Endothelial cell of umbilical vein (primary cell): ENCODE measurements around the gene PHF12. TPM values are rescaled to one million over a fixed set of nuclear protein-coding genes. Genes with fewer than 3 reads are reported as not detected.

Experiments used
- BruUV-seq: library from RNA; stranded (reverse); fragments of 400-500 nt; replicated peaks from 2 replicates; lab custom pipeline; 2021; lab: Mats Ljungman, UMichigan
- CTCF ChIA-PET: fragments of 300-600, 350-600 bp; sonication (Branson Sonifier 250); formaldehyde crosslinking; loops from one replicate; lab custom pipeline; 2021; ENCODE audit warnings: antibody characterized with exemption, inconsistent platforms; lab: Charles Lee
- POLR2A ChIA-PET: fragments of 300-600, 350-600 bp; sonication (Branson Sonifier 250); formaldehyde crosslinking; loops from one replicate; lab custom pipeline; 2021; ENCODE audit warnings: antibody characterized with exemption, inconsistent platforms; lab: Charles Lee
- DNase-seq: peaks from one replicate; pipeline ENCODE4 v3.0.0-alpha.2; 2011; ENCODE audit warnings: low read depth, low spot score
- FAIRE-seq: peaks from 2 replicates; lab custom pipeline; 2011; peaks lifted over from hg19 to GRCh38; lab: Jason Lieb, UNC
- H2AFZ ChIP-seq: 2 replicates; pipeline ENCODE4 v1.6.0; 2012; ENCODE audit warnings: low read depth, low read length, control low read depth, inconsistent platforms
- H3K27ac ChIP-seq: 2 replicates; pipeline ENCODE4 v1.5.1; 2011; ENCODE audit warnings: low read depth, mild to moderate bottlenecking, control low read depth, low read length, moderate library complexity; ENCODE audit not compliant: insufficient read depth
- H3K27me3 ChIP-seq, 2 experiments: 2 replicates each; pipeline versions ENCODE4 v1.6.0 to v1.6.1; 2011; ENCODE audit warnings: low read length in 2 of 2, mixed read lengths in 1 of 2; ENCODE audit not compliant: control insufficient read depth in 2 of 2, insufficient read depth in 2 of 2
- H3K36me3 ChIP-seq, 2 experiments: 2 replicates in 1 of 2; 3 replicates in 1 of 2; pipeline ENCODE4 v1.5.1; 2011; ENCODE audit warnings: low read length in 2 of 2, mild to moderate bottlenecking in 1 of 2, moderate library complexity in 1 of 2; ENCODE audit not compliant: control insufficient read depth in 2 of 2, insufficient read depth in 2 of 2; ENCODE audit errors: extremely low read depth in 1 of 2
- H3K4me1 ChIP-seq: 3 replicates; pipeline ENCODE4 v1.5.1; 2011; ENCODE audit warnings: mild to moderate bottlenecking, low read length; ENCODE audit not compliant: control insufficient read depth, insufficient read depth; ENCODE audit errors: extremely low read depth
- H3K4me2 ChIP-seq: 2 replicates; pipeline ENCODE4 v1.6.1; 2011; ENCODE audit warnings: low read length, control low read depth, mixed read lengths; ENCODE audit not compliant: insufficient read depth
- H3K4me3 ChIP-seq, 3 experiments: fragments of 200-600 bp in 1 of 3; sonication (generic), shearing (Covaris generic) in 1 of 3; replicated peaks in 1 of 3; 2 replicates each; pipeline ENCODE4 v1.5.1; 2011 to 2016; ENCODE audit warnings: control low read depth in 3 of 3, low read length in 3 of 3, mild to moderate bottlenecking in 2 of 3, inconsistent platforms in 1 of 3, low read depth in 1 of 3, moderate library complexity in 1 of 3; ENCODE audit not compliant: insufficient read depth in 1 of 3
- H3K79me2 ChIP-seq: 2 replicates; pipeline ENCODE4 v1.6.0; 2012; ENCODE audit warnings: low read length, inconsistent platforms; ENCODE audit not compliant: control insufficient read depth, insufficient read depth
- H3K9ac ChIP-seq: replicated peaks from 2 replicates; pipeline ENCODE3; 2011; ENCODE audit warnings: low read length, control low read depth; ENCODE audit not compliant: insufficient read depth; ENCODE audit errors: extremely low read depth
- H3K9me1 ChIP-seq: replicated peaks from 3 replicates; pipeline ENCODE4 v1.6.0; 2011; ENCODE audit warnings: mild to moderate bottlenecking, low read length; ENCODE audit not compliant: control insufficient read depth, insufficient read depth; ENCODE audit errors: extremely low read depth
- H3K9me3 ChIP-seq: replicated peaks from 2 replicates; pipeline ENCODE4 v1.5.1; 2012; ENCODE audit warnings: low read length, inconsistent platforms; ENCODE audit not compliant: control insufficient read depth, insufficient read depth
- H4K20me1 ChIP-seq: replicated peaks from 2 replicates; pipeline ENCODE3; 2011; ENCODE audit warnings: mild to moderate bottlenecking, low read length; ENCODE audit not compliant: control insufficient read depth, insufficient read depth; ENCODE audit errors: extremely low read depth
- CTCF ChIP-seq, 2 donors: IDR thresholded peaks; 1 replicate in 1 of 2; 2 replicates in 1 of 2; pipeline ENCODE4 v1.5.1; 2011; ENCODE audit warnings: low read length in 2 of 2, mild to moderate bottlenecking in 2 of 2, moderate library complexity in 2 of 2, control low read depth in 1 of 2, inconsistent platforms in 1 of 2, low read depth in 1 of 2; ENCODE audit not compliant: insufficient read depth in 1 of 2; ENCODE audit errors: extremely low read depth in 1 of 2
- EZH2 ChIP-seq: IDR thresholded peaks from 2 replicates; pipeline ENCODE4 v1.6.1; 2012; ENCODE audit warnings: borderline replicate concordance, low read depth, mild to moderate bottlenecking, moderate library complexity, low read length, inconsistent platforms; ENCODE audit not compliant: severe bottlenecking
- FOS ChIP-seq: IDR thresholded peaks from 2 replicates; pipeline ENCODE4 v1.6.1; 2011; ENCODE audit warnings: mild to moderate bottlenecking, low read length, moderate library complexity, borderline replicate concordance; ENCODE audit not compliant: insufficient read depth
- GATA2 ChIP-seq: IDR thresholded peaks from 2 replicates; pipeline ENCODE4 v1.7.0; 2011; ENCODE audit warnings: low read depth, mild to moderate bottlenecking, moderate library complexity, mixed read lengths, low read length; ENCODE audit not compliant: insufficient read length, insufficient read depth
- JUN ChIP-seq: IDR thresholded peaks from 2 replicates; pipeline ENCODE4 v1.6.1; 2011; ENCODE audit warnings: borderline replicate concordance, low read depth; ENCODE audit not compliant: insufficient read length, insufficient read depth
- MYC ChIP-seq: IDR thresholded peaks from one replicate; pipeline ENCODE4 v1.6.1; 2011; ENCODE audit warnings: mild to moderate bottlenecking, low read depth, low read length
- POLR2A ChIP-seq: IDR thresholded peaks from 2 replicates; pipeline ENCODE4 v1.6.1; 2012; ENCODE audit warnings: low read depth, mild to moderate bottlenecking, control low read depth, low read length
- POLR2AphosphoS5 ChIP-seq: IDR thresholded peaks from 2 replicates; pipeline ENCODE4 v1.6.1; 2012; ENCODE audit warnings: low read depth, mild to moderate bottlenecking, control low read depth, low read length, moderate library complexity; ENCODE audit not compliant: insufficient read depth
- dilution Hi-C: fragments of 300-500 bp; cut with MboI; formaldehyde crosslinking; loops from one replicate; pipeline ENCODE4 v1.15.0; 2019; ENCODE audit warnings: low sequenced_read_pairs; ENCODE audit not compliant: extremely low pct_ligation_motif_present
- intact Hi-C: fragments of 100-400 bp; cut with micrococcal nuclease; formaldehyde crosslinking; loops from one replicate; pipeline ENCODE4 v1.10.0; 2022
- polyA plus RNA-seq, 4 experiments: library from polyadenylated mRNA; depleted of rRNA in 3 of 4; stranded (reverse) in 3 of 4; unstranded in 1 of 4; fragments of >200 nt; gene quantifications; 2 replicates each; pipeline versions ENCODE4 v1.2.1 to v1.2.3, GENCODE V29; 2011 to 2012; ENCODE audit warnings: missing spikeins in 1 of 4
- total RNA-seq: library from RNA; stranded (reverse); gene quantifications from 2 replicates; pipeline ENCODE4 v1.2.3, GENCODE V29; 2021
- TF ChIP-seq, protein P1 (sequence below): IDR thresholded peaks from 2 replicates; pipeline ENCODE4 v1.6.1; 2011; ENCODE audit not compliant: insufficient read depth, insufficient read length

Gene PHF12
- total and polyA plus RNA-seq, 2 donors (not counting 3 experiments of a cell fraction or from before 2014, with no cell fraction given) = 26.6 to 44.2 TPM

GRCh38 chr17:28865946-28866752 lies 85.2 kb downstream of the PHF12 start:
- peak overlapping the region; percentile 61 for H2AFZ ChIP-seq

More at GRCh38 chr17:28865946-28866752, 85.2 kb downstream of the PHF12 start:
- Histone ChIP-seq H3K4me3 (no peak overlapping the region), H3K27me3 (no peaks in the 10 kb centered on the region), H3K4me1 (peaks cover 13% of the 10 kb centered on the region), H3K9me1 (no peaks in the 10 kb centered on the region), H4K20me1 (no peaks in the 10 kb centered on the region), H3K9ac (peak overlapping the region; percentile 44), H3K27ac (peak overlapping the region; percentile 85), H3K9me3 (no peaks in the 10 kb centered on the region), H3K79me2 (no peaks in the 10 kb centered on the region), H3K36me3 (peaks cover 0 to 2% of the 10 kb centered on the region in 2 experiments), H3K4me2 (peak overlapping the region; percentile 25)
- no TSS peak for BruUV-seq
- dilution Hi-C loops = no loop called here
- ChIA-PET CTCF (interaction anchor here (0.6 to 1.8 kb wide), 12 partner anchors 8 to 139 kb away, joined by 3 to 11 read pairs (median 4); partner anchors contain the start of gene FLOT2), POLR2A (no interaction called here)
- DNase-seq (peak; percentile 71), FAIRE-seq (peak; percentile 91)
- intact Hi-C loops = no loop called here
- TF ChIP-seq JUN (peak; percentile 60), FOS (peak; percentile 86), CTCF (IDR thresholded peaks at IDR 0.05; ENCODE audit: extremely low read depth in 1 of 2, insufficient read depth in 1 of 2, low read depth in 1 of 2, low read length in 2 of 2) (no peak), POLR2A (no peak), MYC (no peak), EZH2 (no peak), GATA2 (no peak), POLR2AphosphoS5 (peak; percentile 39)
- TF ChIP-seq, protein P1, sequence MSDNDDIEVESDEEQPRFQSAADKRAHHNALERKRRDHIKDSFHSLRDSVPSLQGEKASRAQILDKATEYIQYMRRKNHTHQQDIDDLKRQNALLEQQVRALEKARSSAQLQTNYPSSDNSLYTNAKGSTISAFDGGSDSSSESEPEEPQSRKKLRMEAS = no peak
